HG03045 (cell line): ENCODE results near the gene ERVH48-1.
"Not testable (repeated sequence)": the region's sequence is repeated elsewhere in the genome, so short reads cannot be mapped to it uniquely, and the experiment has no call there.

ENCODE experiments used
- ATAC-seq: cut with Tn5 transposase; IDR thresholded peaks from one replicate; pipeline ENCODE4 v1.9.1; 2021; ENCODE audit warnings: mild to moderate bottlenecking, moderate library complexity; ENCODE audit not compliant: unreplicated experiment

The ERVH48-1 gene

DNA sequence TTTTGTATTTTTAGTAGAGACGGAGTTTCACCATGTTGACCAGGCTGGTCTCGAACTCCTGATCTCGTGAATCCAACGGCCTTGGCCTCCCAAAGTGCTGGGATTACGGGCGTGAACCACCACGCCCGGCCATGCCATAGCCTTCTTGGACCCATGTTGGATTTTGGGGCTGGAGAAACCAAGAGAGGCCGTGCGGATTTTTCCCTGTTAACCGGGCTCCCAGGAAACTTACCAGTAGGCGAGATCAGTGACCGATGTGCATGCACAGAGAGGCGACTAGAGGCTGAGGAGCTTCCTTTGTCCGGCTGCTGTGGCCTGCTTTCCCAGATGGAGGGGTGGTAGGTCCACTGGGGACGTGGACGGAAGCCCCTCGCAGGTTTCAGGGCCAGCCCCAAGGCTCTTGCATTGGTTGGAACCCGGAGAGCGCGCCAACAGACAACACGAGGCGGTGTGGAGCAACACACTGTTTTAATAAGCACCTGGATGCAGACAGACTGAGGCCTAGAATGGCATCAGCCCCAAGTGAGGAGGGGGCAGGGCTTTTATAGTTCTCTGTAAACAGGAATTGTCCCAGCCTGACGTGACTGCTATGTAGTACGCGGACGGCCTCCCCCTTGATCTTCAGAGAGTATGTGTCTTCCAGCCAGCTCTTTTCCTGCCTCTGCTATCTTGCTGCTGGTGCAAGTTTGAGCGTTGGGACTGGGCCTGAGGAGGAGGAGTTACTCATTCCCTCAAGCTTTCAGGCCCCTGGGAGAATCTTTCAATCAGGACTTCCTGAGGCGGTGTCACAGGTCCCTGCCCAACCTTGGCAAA is at the start of gene ERVH48-1:
Gene ERVH48-1, minus strand, starts transcription at position 517 of the 813 bp plus-strand sequence. CDS start 6,624 bp downstream, outside the sequence.
- no peak for ATAC-seq

- peak; percentile 84 for ATAC-seq
These were observed 48.8 kb upstream of the ERVH48-1 start, which contains the start of gene PKNOX1 for GRCh38 chr21:42973991-42974831. Gene PKNOX1, plus strand, starts transcription at chr21:42974562. Its CDS starts 29,820 bp downstream, at chr21:43004382.

- no peak for ATAC-seq
These were observed 48.0 kb upstream of the ERVH48-1 start for GRCh38 chr21:42973309-42973990.

DNA sequence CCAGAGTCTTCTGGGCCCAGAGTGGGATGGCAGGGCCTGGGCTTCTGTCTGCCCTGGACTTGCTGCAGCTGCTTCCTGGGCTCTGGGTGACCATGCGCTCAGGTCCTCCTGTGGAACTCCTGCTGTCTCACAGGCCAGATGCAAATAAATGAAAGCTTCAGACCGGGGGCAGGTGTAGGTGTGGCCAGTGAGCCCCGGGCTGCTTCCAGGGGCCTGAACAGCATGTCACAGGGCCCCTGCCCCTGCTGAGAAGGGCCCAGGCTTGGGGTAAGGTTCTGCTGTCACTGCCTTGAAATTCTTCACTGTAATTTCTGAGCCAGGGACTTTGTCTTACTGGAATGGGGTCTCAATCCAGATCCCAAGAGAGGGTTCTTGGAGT is 46.5 kb upstream of the ERVH48-1 start:
- no peak for ATAC-seq

DNA sequence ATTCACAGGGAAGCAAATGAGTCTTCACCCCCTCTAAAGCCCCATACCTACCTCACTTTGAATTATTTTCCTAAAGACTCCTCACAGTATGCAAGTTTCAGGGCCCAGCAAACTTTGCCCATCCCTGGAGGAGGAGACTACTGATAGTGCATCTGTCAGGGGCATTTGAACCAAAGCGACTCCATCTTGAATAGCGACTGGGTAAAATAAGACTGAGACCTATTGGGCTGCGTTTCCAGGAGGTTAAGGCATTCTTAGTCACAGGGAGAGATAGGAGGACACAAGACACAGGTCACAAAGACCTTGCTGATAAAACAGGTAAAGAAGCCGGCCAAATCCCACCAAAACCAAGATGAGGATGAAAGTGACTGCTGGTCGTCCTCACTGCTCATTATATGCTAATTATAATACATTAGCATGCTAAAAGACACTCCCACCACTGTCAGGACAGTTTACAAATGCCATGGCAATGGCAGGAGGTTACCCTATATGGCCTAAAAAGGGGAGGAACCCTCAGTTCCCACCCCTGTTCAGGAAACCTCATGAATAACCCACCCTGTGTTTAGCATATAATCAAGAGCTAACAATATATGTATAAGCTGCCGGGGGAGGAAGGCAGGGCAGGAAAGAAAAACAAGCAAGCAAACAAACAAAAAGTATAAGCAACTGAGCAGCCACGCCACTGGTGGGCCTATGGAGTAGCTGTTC is 45.7 kb upstream of the ERVH48-1 start:
- ATAC-seq = no peak

DNA sequence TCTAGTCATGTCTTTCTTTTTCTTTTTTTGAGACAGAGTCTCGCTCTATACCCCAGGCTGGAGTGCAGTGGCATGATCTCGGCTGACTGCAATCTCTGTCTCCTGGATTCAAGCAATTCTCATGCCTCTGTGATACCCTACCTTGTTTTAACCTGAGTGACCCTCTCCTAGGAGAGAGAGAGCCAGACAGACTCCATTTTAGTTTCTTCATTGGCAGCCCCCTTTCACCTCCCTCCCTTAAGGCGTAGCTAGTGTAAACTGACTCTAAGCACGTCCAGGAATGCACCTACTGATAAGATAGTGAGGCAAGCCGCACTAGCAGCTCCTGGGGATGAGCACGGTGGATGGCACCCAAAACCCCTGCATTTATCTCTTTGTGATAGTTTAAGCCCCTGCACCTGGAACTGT is 43.8 kb upstream of the ERVH48-1 start:
- no peak for ATAC-seq

DNA sequence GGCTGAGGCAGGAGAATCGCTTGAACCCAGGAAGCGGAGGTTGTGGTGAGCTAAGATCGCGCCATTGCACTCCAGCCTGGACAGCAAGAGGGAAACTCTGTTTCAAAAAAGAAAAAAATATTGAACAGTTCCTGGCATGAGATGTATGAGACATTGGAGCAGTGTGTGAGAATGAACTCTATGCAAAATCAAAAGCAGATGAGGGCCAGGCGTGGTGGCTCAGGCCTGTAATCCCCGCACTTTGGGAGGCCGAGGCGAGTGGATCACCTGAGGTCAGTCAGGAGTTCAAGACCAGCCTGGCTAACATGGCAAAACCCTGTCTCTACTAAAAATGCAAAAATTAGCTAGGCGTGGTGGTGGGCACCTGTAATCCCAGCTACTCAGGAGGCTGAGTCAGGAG is 42.2 kb upstream of the ERVH48-1 start:
- ATAC-seq = not testable (repeated sequence)

- no peak for ATAC-seq
These were observed 39.8 kb upstream of the ERVH48-1 start for GRCh38 chr21:42965211-42965560.

- ATAC-seq = no peak
These were observed 39.2 kb upstream of the ERVH48-1 start for GRCh38 chr21:42964546-42965210.

DNA sequence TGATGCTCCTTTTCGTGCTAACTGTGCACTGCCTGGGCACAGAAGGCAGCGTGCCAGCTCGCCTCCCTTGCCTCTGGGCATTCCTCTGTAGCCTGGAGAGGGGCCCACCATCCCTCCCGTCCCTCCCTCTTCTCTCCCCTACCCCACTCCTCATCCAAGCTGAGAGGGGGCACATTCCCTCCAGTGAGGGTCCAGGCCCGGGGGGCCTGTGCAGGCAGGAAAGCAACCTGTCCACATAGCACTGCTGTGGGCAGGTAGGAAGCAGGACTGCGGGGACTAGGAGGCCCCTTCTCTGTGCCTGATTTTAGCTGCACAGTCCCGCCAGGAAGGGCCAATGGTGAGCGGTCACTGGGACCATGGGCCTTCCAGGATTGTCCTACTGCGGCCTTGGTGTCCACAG is 38.7 kb upstream of the ERVH48-1 start:
- ATAC-seq = no peak

- no peak for ATAC-seq
These were observed 37.1 kb upstream of the ERVH48-1 start for GRCh38 chr21:42962380-42963007.

DNA sequence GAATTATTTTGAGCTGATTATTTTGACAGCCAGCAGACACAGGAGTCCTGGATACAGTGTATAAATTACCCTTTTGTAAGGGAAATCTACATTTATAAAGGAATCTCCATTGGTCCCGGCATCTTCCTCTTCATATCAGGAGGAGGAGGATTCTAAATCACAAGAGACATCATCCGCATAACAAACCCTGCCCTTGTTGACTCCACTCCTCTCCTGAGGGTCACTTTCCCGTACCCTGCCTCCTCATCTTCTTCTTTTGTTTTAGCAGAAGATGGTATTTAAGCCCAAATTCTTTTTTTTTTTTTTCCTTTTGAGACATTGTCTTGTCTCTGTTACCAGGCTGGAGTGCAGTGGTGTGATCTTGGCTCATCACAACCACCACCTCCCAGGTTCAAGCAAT is 34.3 kb upstream of the ERVH48-1 start:
- no peak for ATAC-seq

DNA sequence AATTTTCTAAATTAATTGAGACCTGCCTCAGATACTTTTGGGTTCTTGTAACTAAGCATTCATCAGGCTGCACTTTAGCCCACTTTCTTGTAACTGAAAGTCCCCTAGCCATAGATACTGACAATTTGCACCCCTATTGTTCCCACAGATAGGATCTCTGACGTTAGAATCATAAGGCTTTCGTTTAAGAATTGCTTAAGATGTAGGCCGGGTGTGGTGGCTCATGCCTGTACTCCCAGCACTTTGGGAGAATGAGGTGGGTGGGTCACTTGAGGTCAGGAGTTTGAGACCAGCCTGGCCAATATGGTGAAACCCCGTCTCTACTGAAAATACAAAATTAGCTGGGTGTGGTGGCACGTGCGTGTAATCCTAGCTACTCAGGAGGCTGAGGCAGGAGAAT is 32.7 kb upstream of the ERVH48-1 start:
- ATAC-seq = not testable (repeated sequence)

DNA sequence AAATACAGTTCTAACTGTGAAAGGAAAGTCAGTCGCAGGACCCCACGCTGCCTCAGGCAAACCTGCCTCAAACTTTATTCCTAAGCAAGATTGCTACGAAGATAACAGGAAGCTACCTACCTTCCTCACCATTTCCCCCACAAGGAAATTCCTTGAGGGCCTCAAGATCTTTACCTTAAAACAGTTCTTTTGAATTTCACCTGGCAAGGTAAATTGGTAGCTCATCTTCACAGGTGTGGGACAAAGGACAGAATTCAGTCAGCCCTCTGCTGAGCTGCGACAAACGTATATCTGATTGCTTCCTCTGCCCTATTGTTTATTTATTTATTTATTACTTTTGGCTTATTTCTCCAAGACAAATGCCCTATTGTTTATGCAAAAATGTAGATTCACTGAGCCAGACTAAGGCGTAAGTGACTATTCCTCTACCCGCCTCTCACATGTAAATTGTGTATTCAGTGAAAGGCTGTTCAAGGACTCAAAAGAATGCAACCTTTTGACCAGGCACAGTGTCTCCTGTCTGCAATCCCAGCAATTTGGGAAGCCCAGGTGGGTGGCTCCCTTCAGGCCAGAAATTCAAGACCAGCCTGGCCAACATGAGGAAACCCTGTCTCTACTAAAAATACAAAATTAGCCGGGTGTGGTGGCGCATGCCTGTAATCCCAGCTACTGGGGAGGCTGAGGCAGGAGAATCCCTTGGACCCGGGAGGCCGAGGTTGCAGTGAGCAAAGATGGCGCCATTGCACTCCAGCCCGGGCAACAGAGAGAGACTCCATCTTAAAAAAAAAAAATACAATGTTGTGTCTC is 31.6 kb upstream of the ERVH48-1 start:
- peak; percentile 90 for ATAC-seq

DNA sequence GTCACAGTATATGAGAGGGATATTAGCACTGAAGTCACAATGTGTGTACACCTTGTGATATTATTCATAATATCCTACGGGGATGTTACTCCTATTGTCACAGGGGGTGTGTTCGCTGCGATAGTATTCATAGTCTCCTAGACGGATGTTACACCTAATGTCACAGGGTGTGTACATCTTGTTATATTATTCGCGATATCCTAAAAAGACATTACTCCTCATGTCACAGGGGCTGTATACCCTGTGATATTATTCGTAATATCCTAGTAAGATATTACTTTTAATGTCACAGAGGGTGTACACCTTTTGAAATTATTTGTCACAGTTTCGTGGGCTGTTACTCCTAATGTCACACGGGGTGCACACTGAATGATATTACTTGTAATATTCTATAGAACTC is 25.8 kb upstream of the ERVH48-1 start:
- ATAC-seq = not testable (repeated sequence)

DNA sequence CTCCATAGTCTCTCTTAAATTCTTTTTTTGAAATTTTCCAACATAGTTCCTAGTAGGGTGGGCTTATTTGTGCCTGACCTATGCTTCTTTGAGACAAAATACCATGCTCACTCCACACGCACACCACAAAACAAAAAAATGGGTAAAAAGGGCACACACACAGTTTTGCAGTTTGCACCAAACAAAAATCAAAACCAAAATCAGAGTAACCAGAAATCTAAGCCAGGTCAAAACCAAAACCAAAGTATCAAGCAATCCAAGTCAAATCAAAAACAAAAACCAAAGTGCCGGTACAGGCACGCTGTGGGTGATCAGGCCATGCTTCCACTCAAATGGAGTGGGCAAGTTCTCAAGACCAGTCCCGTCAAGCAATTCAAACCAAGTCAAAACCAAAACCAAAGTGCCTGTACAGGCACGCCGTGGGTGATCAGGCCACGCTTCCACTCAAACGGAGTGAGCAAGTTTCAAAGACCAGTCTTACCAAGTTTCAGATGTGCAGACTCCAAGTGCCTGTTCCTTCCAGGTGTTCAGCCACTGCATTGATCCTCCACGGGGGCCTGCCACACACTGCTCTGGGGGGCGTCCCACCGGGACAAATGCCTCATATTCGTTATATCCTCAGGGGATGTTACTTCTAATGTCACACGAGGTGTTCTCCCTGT is 23.8 kb upstream of the ERVH48-1 start:
- ATAC-seq = not testable (repeated sequence)

DNA sequence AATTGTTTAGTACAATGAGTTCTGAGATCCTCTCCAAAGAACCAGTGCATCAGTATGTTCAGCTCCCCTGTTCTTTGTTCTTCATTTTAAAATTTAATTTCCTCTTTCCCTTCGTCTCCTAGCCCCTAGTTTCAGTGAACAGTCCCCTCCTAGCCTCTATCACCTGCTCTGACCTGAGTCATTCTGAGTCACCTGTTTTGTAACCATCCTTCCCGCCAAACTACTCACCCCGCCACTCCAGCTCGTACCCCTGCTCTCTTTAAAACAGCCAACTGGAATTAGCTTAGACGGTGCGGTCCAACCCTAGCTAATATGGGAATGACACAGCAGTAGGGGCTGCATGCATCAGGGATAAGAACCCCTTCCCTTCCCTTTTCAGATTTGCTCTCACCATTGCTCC is 16.8 kb upstream of the ERVH48-1 start:
- no peak for ATAC-seq

DNA sequence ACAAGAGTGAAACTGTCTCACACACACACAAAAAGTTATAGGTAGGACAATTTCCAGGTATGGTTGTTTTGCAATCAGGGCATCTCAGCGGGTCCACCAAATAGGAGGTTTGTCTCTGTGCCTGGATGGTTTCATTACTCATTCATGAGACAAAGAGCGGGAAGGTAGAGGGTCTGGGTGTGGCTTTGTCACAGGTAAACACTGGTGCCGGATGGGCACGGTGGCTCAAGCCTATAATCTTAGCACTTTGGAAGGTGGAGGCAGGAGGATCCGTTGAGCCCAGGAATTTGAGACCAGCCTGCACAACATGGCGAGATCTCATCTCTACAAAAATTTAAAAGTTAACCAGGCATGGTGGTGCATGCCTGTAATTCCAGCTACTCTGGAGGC is 16.3 kb upstream of the ERVH48-1 start:
- ATAC-seq = no peak
